Stimulated activated CD8-positive, alpha-beta memory T cell treated with anti-CD3 and anti-CD28 coated beads, Interleukin-4, amount 100 ng/mL, for 48 hours (primary cell): ENCODE measurements around the gene PLBD2.

Source experiments
- DNase-seq: peaks from one replicate; pipeline ENCODE4 v3.0.0-alpha.2; 2020

Gene PLBD2

GRCh38 chr12:113371808-113372207 is 13.4 kb downstream of the PLBD2 start:
- DNase-seq, result no peak

- DNase-seq, result no peak
Observed at GRCh38 chr12:113372371-113372770, 14.0 kb downstream of the PLBD2 start.

- DNase-seq, result no peak
Observed at GRCh38 chr12:113373440-113373839, 15.1 kb downstream of the PLBD2 start.

GRCh38 chr12:113373969-113374368 is 15.6 kb downstream of the PLBD2 start:
- no peak for DNase-seq

- no peak for DNase-seq
Observed at GRCh38 chr12:113374823-113375428, 16.5 kb downstream of the PLBD2 start.

GRCh38 chr12:113378291-113378690 is 19.9 kb downstream of the PLBD2 start:
- DNase-seq, result no peak

- DNase-seq, result no peak
Observed at GRCh38 chr12:113381220-113381619, 22.8 kb downstream of the PLBD2 start.

GRCh38 chr12:113382206-113382605 is 23.8 kb downstream of the PLBD2 start:
- DNase-seq, result no peak

- DNase-seq, result no peak
Observed at GRCh38 chr12:113384778-113385177, 26.4 kb downstream of the PLBD2 start.

- DNase-seq, result no peak
Observed at GRCh38 chr12:113385282-113385882, 27.0 kb downstream of the PLBD2 start.

GRCh38 chr12:113386866-113387566 is 28.6 kb downstream of the PLBD2 start:
- DNase-seq, result no peak

GRCh38 chr12:113387631-113388030 is 29.2 kb downstream of the PLBD2 start:
- no peak for DNase-seq

GRCh38 chr12:113388351-113388750 is 30.0 kb downstream of the PLBD2 start:
- DNase-seq, result no peak

GRCh38 chr12:113390064-113391043 is 32.0 kb downstream of the PLBD2 start:
- no peak for DNase-seq

GRCh38 chr12:113391145-113391544 is 32.8 kb downstream of the PLBD2 start:
- DNase-seq, result no peak

- DNase-seq, result no peak
Observed at GRCh38 chr12:113391650-113392337, 33.4 kb downstream of the PLBD2 start.

GRCh38 chr12:113392520-113392919 is 34.1 kb downstream of the PLBD2 start:
- DNase-seq, result no peak

- DNase-seq, result no peak
Observed at GRCh38 chr12:113392988-113393579, 34.7 kb downstream of the PLBD2 start.

GRCh38 chr12:113393749-113394148 is 35.4 kb downstream of the PLBD2 start:
- DNase-seq, result no peak

GRCh38 chr12:113395119-113395518 is 36.7 kb downstream of the PLBD2 start:
- DNase-seq, result no peak

- DNase-seq, result no peak
Observed at GRCh38 chr12:113396200-113396599, 37.8 kb downstream of the PLBD2 start.
